ENCODE measurements around the gene SPEM2. TPM values are rescaled to one million over a fixed set of nuclear protein-coding genes. Genes with fewer than 3 reads are reported as not detected.

Gene SPEM2
- polyA plus RNA-seq (2013, experiment 1 of 2; ENCODE audit: insufficient read length): not detected
- polyA plus RNA-seq (2013, experiment 2 of 2; ENCODE audit: insufficient read length): not detected

- DNase-seq: no peak
These were observed at the start of gene SPEM2 for GRCh38 chr17:7425316-7425715. TSS of gene SPEM2 (plus strand) at chr17:7425616. CDS start at chr17:7425689, 73 bp downstream.

GRCh38 chr17:7379134-7379533, 46.3 kb upstream of the SPEM2 start:
- DNase-seq: no peak

GRCh38 chr17:7380321-7380720, 45.1 kb upstream of the SPEM2 start:
- peak; percentile 25 for DNase-seq

GRCh38 chr17:7380855-7381683, 44.3 kb upstream of the SPEM2 start, which contains the start of gene TNK1:
TSS of gene TNK1 (plus strand) at chr17:7381089. CDS start at chr17:7382927, 1,838 bp downstream.
- no peak for DNase-seq

GRCh38 chr17:7382901-7383300, 42.5 kb upstream of the SPEM2 start:
- no peak for DNase-seq

GRCh38 chr17:7383371-7383741, 42.1 kb upstream of the SPEM2 start:
- no peak for DNase-seq

- DNase-seq: peak; percentile 30
These were observed 41.5 kb upstream of the SPEM2 start for GRCh38 chr17:7383742-7384488.

- no peak for DNase-seq
These were observed 40.8 kb upstream of the SPEM2 start for GRCh38 chr17:7384489-7385081.

GRCh38 chr17:7388856-7389255, 36.6 kb upstream of the SPEM2 start:
- DNase-seq: no peak

GRCh38 chr17:7389924-7390910, 35.2 kb upstream of the SPEM2 start:
- DNase-seq: no peak

GRCh38 chr17:7391307-7391706, 34.1 kb upstream of the SPEM2 start:
- no peak for DNase-seq

- DNase-seq: no peak
These were observed 32.5 kb upstream of the SPEM2 start for GRCh38 chr17:7392696-7393612.

GRCh38 chr17:7393613-7394451, 31.6 kb upstream of the SPEM2 start:
- peak; percentile 17 for DNase-seq

- peak; percentile 84 for DNase-seq
These were observed 30.8 kb upstream of the SPEM2 start, which contains the start of gene PLSCR3 for GRCh38 chr17:7394452-7395191. TSS of gene PLSCR3 (minus strand) at chr17:7394525. CDS start at chr17:7394110, 415 bp downstream.

GRCh38 chr17:7396147-7396546, 29.3 kb upstream of the SPEM2 start:
- DNase-seq: no peak

- DNase-seq: no peak
These were observed 26.8 kb upstream of the SPEM2 start for GRCh38 chr17:7398612-7399011.

GRCh38 chr17:7403043-7403726, 22.2 kb upstream of the SPEM2 start:
- DNase-seq: peak; percentile 12

GRCh38 chr17:7403727-7403976, 21.8 kb upstream of the SPEM2 start:
- DNase-seq: no peak
